Mucosa of descending colon (tissue), 3 donors: Measurements from ENCODE around the gene MIGA1. TPM values are rescaled to one million over a fixed set of nuclear protein-coding genes. Genes with fewer than 3 reads are reported as not detected.

ENCODE experiments used
- ATAC-seq: fragments of 200-7000 bp; cut with Tn5 transposase; one replicate; pipeline ENCODE4 v1.9.1; 2020; ENCODE audit warnings: mild to moderate bottlenecking, moderate library complexity
- DNase-seq, 3 donors: peaks; one replicate each; pipeline ENCODE4 v3.0.0-alpha.2; 2020
- H3K36me3 ChIP-seq: fragments of 200-600 bp; one replicate; pipeline ENCODE4 v1.8.0; 2021; ENCODE audit warnings: low read depth, mild to moderate bottlenecking
- H3K4me1 ChIP-seq: fragments of 200-600 bp; one replicate; pipeline ENCODE4 v1.8.0; 2021; ENCODE audit warnings: low read depth, mild to moderate bottlenecking
- H3K4me3 ChIP-seq: fragments of 200-600 bp; one replicate; pipeline ENCODE4 v1.8.0; 2021; ENCODE audit warnings: mild to moderate bottlenecking
- H3K9me3 ChIP-seq: fragments of 200-600 bp; one replicate; pipeline ENCODE4 v1.8.0; 2021; ENCODE audit warnings: mild to moderate bottlenecking
- intact Hi-C, 2 donors: fragments of 100-400 bp; cut with DNase I in 1 of 2; cut with micrococcal nuclease in 1 of 2; formaldehyde crosslinking; loops; one replicate each; pipeline versions ENCODE4 v1.11.0 to v1.11.1; 2022; cut with DNase I, micrococcal nuclease
- total RNA-seq, 3 donors: library from RNA; stranded (reverse); fragmentation: NEBNext Ultra II Directional in 2 of 3; extraction: Animal tissue kit (Norgen Biotek cat#: 25700) in 2 of 3; gene quantifications; one replicate each; pipeline versions ENCODE4 v1.2.1 to v1.2.4, GENCODE V29; 2021 to 2023
- TF ChIP-seq, protein P1 (sequence below): fragments of 200-600 bp; IDR thresholded peaks from one replicate; pipeline ENCODE4 v1.8.0; 2022; ENCODE audit warnings: antibody characterized with exemption, mild to moderate bottlenecking
- donor health status: DM: no; HTN: no; CAD: no; lungs with moderate emphysema.
- donor health status: DM: no; HTN: no; CAD: no.
- donor health status: DM: no; HTN: yes; CAD: no.

The MIGA1 gene
- total RNA-seq, 3 donors from 2014 or later = 13.2 to 21.1 (median 18.5) TPM

DNA sequence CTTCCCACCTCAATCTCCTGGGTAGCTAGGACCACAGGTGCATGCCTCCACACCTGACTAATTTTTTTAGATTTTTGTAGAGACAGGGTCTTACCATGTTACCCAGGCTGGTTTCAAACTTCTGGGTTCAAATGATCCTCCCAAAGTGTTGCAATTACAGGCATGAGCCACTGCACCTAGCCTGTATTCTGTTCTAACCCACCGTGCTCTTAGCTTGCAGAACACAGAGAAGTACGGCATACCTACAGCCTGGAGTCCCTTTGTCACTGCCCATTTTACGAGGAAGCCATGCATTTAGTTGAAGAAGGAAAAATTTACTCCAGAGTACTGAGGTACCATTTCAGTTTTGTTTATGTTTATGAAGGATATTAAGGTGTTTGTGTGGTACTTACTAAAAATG lies 79.3 kb downstream of the MIGA1 start:
- intact Hi-C loops = no loop called here
- TF ChIP-seq, protein P1, sequence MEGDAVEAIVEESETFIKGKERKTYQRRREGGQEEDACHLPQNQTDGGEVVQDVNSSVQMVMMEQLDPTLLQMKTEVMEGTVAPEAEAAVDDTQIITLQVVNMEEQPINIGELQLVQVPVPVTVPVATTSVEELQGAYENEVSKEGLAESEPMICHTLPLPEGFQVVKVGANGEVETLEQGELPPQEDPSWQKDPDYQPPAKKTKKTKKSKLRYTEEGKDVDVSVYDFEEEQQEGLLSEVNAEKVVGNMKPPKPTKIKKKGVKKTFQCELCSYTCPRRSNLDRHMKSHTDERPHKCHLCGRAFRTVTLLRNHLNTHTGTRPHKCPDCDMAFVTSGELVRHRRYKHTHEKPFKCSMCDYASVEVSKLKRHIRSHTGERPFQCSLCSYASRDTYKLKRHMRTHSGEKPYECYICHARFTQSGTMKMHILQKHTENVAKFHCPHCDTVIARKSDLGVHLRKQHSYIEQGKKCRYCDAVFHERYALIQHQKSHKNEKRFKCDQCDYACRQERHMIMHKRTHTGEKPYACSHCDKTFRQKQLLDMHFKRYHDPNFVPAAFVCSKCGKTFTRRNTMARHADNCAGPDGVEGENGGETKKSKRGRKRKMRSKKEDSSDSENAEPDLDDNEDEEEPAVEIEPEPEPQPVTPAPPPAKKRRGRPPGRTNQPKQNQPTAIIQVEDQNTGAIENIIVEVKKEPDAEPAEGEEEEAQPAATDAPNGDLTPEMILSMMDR = no peak
- DNase-seq (no peak), ATAC-seq (no peak)
- Histone ChIP-seq H3K4me1 (no peaks in the 10 kb centered on the region), H3K36me3 (no peaks in the 10 kb centered on the region), H3K4me3 (no peak overlapping the region), H3K9me3 (no peaks in the 10 kb centered on the region)

DNA sequence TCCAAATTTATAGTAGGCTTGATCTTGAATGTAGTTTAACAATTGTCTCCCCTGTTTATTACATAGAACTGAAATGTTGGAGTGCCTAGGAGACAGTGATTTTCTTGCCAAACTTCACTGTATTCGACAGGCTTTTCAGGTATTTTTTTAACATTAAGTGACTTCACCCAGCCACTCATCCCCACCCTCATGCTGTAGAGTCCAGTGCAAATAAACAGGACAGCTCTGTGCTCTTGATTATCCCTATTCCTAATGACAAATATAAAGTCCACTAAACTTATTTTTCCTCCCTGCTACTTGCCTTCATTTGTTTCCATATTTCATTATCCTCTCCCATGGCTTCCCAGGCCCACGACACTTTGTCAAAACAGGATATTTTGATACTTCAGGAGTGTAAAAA lies 79.8 kb downstream of the MIGA1 start:
- Histone ChIP-seq H3K36me3 (no peaks in the 10 kb centered on the region), H3K9me3 (no peaks in the 10 kb centered on the region), H3K4me3 (no peak overlapping the region), H3K4me1 (no peaks in the 10 kb centered on the region)
- ATAC-seq (no peak), DNase-seq (no peak)
- TF ChIP-seq, protein P1 = no peak
- intact Hi-C loops = no loop called here

DNA sequence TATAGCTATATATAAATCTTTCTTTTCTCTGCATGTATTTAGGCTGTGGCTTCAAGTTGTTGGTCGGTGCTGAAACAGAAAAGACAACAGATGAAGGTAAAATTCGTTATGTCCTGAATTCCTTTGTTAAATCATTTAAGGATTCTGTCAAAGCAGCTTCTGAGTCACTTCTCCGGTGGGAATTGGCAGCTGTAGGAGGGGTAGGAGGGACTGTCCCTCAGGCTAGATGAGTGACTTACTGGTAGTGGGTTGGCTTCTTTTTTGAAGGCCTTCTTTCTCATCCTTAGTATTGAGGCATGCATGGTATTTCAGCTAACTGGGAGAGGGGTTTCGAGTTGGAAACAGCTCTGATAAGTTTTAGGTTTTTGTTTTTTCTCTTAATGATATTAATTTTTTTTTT lies 86.8 kb downstream of the MIGA1 start:
- Histone ChIP-seq H3K4me3 (no peak overlapping the region), H3K36me3 (no peaks in the 10 kb centered on the region), H3K4me1 (no peaks in the 10 kb centered on the region), H3K9me3 (no peaks in the 10 kb centered on the region)
- ATAC-seq = no peak
- intact Hi-C loops = no loop called here
- DNase-seq = no peak
- TF ChIP-seq, protein P1 = no peak

DNA sequence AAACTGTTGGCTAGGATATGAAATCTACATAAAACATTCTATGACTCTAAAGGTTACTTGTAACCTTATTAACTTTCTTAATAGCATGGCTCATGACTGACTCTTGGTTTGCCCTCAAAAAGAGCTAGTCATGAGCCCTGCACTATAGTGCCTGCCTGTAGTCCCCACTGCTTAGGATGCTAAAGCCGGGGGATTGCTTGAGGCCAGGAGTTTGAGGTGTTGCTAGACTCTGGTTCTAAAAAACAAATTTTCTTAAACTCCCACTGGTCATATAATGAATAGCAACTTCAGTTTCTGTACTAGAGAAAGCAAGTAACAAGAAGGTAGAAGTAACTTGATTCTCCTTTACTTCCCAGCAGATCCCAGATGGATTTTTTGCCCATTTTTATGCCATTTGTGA lies 93.2 kb downstream of the MIGA1 start:
- Histone ChIP-seq H3K36me3 (no peaks in the 10 kb centered on the region), H3K4me1 (no peaks in the 10 kb centered on the region), H3K9me3 (no peaks in the 10 kb centered on the region), H3K4me3 (no peak overlapping the region)
- TF ChIP-seq, protein P1 = no peak
- intact Hi-C loops = no loop called here
- ATAC-seq (no peak), DNase-seq (no peak)

DNA sequence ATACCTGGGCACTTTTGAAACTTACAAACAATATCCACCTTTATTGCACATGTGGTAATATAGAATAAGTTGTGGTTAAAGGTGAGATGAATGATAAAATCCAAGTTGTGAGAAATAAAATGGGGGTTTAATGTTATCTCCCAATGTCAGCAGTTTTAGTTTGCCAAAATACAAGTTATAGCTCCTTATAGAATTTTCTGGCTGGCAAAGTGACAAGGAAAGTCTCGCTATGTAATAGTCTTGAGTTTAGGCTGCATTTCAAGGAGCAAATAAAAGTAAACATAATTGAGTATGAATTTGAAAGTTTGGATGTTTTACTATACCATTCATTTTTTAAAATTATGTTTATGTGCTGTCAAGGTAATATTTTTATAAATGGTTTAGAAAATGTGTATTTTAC lies 94.0 kb downstream of the MIGA1 start:
- intact Hi-C loops = no loop called here
- no peak overlapping the region for H3K4me3 ChIP-seq
- TF ChIP-seq, protein P1 = no peak
- H3K36me3 ChIP-seq = no peaks in the 10 kb centered on the region
- ATAC-seq = no peak
- no peaks in the 10 kb centered on the region for H3K9me3 ChIP-seq
- no peaks in the 10 kb centered on the region for H3K4me1 ChIP-seq
- no peak for DNase-seq

DNA sequence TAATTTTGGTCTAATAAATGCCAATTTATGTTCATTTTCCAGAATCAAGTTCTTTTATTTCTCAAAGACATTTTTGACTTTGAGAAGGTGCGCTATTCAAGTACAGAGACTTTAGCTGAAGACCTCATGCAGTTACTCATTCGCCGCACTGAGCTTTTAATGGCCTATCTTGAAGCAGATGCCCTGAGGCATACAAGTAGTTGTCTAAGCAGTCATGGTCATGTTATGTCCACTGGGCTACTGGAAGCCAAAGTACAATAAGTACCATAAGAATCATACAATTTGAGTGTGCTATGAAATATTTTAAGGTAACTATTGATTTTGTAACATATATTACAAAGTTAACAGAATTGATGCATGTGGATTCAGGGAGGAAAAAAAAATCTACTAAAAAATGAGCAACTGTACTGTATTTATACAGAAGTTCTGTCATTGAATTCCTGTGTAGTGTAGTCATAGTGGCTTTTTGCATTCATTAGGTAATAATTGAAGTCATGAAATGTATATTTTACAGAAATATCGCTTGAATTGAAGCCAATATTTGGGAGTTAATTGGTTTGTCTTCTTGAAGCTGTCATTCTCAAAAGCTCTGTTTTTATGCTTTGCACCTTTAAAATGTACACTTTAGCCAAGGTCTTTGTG lies 95.5 kb downstream of the MIGA1 start:
- intact Hi-C loops = no loop called here

More for the DNA sequence above, 95.5 kb downstream of the MIGA1 start:
- Histone ChIP-seq H3K4me3 (no peak overlapping the region), H3K36me3 (no peaks in the 10 kb centered on the region), H3K4me1 (no peaks in the 10 kb centered on the region), H3K9me3 (no peaks in the 10 kb centered on the region)
- TF ChIP-seq, protein P1 = no peak
- DNase-seq (no peak), ATAC-seq (no peak)
